ENCODE data around the gene MYT1.
"Not testable (repeated sequence)": the region's sequence is repeated elsewhere in the genome, so short reads cannot be mapped to it uniquely, and the experiment has no call there.

Gene MYT1

GRCh38 chr20:64276817-64277216 is 112.6 kb downstream of the MYT1 start:
- no peak for DNase-seq (ENCODE audit: low read depth)

GRCh38 chr20:64277571-64278316 is 113.5 kb downstream of the MYT1 start:
- DNase-seq (ENCODE audit: low read depth), result no peak

GRCh38 chr20:64278317-64278681 is 114.0 kb downstream of the MYT1 start:
- DNase-seq (ENCODE audit: low read depth), result no peak

- no peak for DNase-seq (ENCODE audit: low read depth)
Observed at GRCh38 chr20:64279826-64280459, 115.7 kb downstream of the MYT1 start.

- no peak for DNase-seq (ENCODE audit: low read depth)
Observed at GRCh38 chr20:64280460-64280843, 116.2 kb downstream of the MYT1 start.

- no peak for DNase-seq (ENCODE audit: low read depth)
Observed at GRCh38 chr20:64283646-64284045, 119.4 kb downstream of the MYT1 start.

GRCh38 chr20:64285579-64286446 is 121.6 kb downstream of the MYT1 start:
- peak; percentile 16 for DNase-seq (ENCODE audit: low read depth)

GRCh38 chr20:64286447-64287263 is 122.4 kb downstream of the MYT1 start:
- not testable (repeated sequence) for DNase-seq (ENCODE audit: low read depth)

GRCh38 chr20:64287264-64287590 is 123.0 kb downstream of the MYT1 start:
- not testable (repeated sequence) for DNase-seq (ENCODE audit: low read depth)
